ENCODE results near the gene ZSWIM6. TPM values are rescaled to one million over a fixed set of nuclear protein-coding genes. Genes with fewer than 3 reads are reported as not detected.

ZSWIM6 gene
- total and polyA plus RNA-seq, 2 of the 4 experiments (the other 2 are of a cell fraction), result 10.8 to 14.1 TPM

- 100% methylated on average over 1 of the region's 5 CpGs; no CpG with 5 or more reads in 1 of the 2 experiments for WGBS, 2 experiments (ENCODE audit: extremely low coverage in 2 of 2, insufficient read length in 1 of 2)
- peaks cover 12 to 24% of the 10 kb centered on the region in 2 experiments for H3K79me1 ChIP-seq (ENCODE audit: low read depth in 1 of 2, low read length in 2 of 2)
- H3K4me1 ChIP-seq (ENCODE audit: control insufficient read depth, insufficient read depth, low read length), result no peaks in the 10 kb centered on the region
- H3K27me3 ChIP-seq (ENCODE audit: control insufficient read depth, insufficient read depth, low read length), result no peaks in the 10 kb centered on the region
- no peak overlapping the region for H4K8ac ChIP-seq (ENCODE audit: low read depth in 2 of 2, low read length in 2 of 2)
- no peak overlapping the region for H3K9ac ChIP-seq (ENCODE audit: low read depth, low read length)
- intact Hi-C loops (cut with micrococcal nuclease) (loop anchor here (2.0 kb wide), 1 partner anchor 204 kb away; no protein-coding TSS in a partner anchor), dilution Hi-C loops (cut with HindIII; ENCODE audit: low sequenced_read_pairs, unreplicated experiment) (no loop called here), in situ Hi-C loops (cut with MboI; ENCODE audit: low sequenced_read_pairs) (no loop called here)
- ChIA-PET CTCF (interaction anchor here (1.2 kb wide), 1 partner anchor 13 kb away, joined by 3 read pairs; no protein-coding TSS in a partner anchor), POLR2A (ENCODE audit: unreplicated experiment) (no interaction called here)
- H2AFZ ChIP-seq (replicated peaks; ENCODE audit: low read length, poor library complexity), result no peak overlapping the region
- H4K91ac ChIP-seq (ENCODE audit: insufficient read depth, low read depth, low read length), result no peak overlapping the region
- no peak overlapping the region for H2BK5ac ChIP-seq (ENCODE audit: low read depth, low read length, poor library complexity, severe bottlenecking)
- no peaks in the 10 kb centered on the region; the same call in 1 of the 2 replicates for H3K9me3 ChIP-seq (ENCODE audit: control insufficient read depth, insufficient read depth, low read length)
- no peak overlapping the region for H3K27ac ChIP-seq (ENCODE audit: insufficient read depth, low read length)
- H2AK9ac ChIP-seq (replicated peaks; ENCODE audit: low read depth, low read length, poor library complexity), result no peak overlapping the region
- H3K36me3 ChIP-seq (ENCODE audit: control insufficient read depth, insufficient read depth, low read length), result peaks cover 51% of the 10 kb centered on the region
- no peak overlapping the region for H3K4ac ChIP-seq (ENCODE audit: low read depth, low read length)
- no peak overlapping the region for H2BK15ac ChIP-seq (ENCODE audit: low read depth, low read length)
- H3K4me3 ChIP-seq (ENCODE audit: insufficient read depth, low read depth, low read length), result no peak overlapping the region
- H2BK120ac ChIP-seq (ENCODE audit: low read depth, low read length), result no peak overlapping the region
- H3K56ac ChIP-seq (ENCODE audit: extremely low read depth, insufficient read depth, low read length), result no peak overlapping the region
- DNase-seq, result no peak
- no TSS peak for BruUV-seq (replicated peaks)
- H4K5ac ChIP-seq (ENCODE audit: low read depth, low read length), result no peak overlapping the region
- no peak overlapping the region for H2BK20ac ChIP-seq (ENCODE audit: low read depth, low read length)
- no peaks in the 10 kb centered on the region for H4K20me1 ChIP-seq (ENCODE audit: insufficient read depth, low read length)
- no peak overlapping the region for H2AK5ac ChIP-seq (ENCODE audit: low read depth, low read length)
- H3K4me2 ChIP-seq (ENCODE audit: low read depth, low read length), result no peak overlapping the region
- TF ChIP-seq ELK1 (IDR thresholded peaks at IDR 0.05; ENCODE audit: borderline replicate concordance, low read depth, low read length), result no peak
- no peak for TF ChIP-seq RCOR1 (IDR thresholded peaks at IDR 0.05; ENCODE audit: insufficient replicate concordance, low read length)
- TF ChIP-seq POLR2A (IDR thresholded peaks at IDR 0.05; ENCODE audit: low read depth, low read length), result no peak
- no peak overlapping the region for H3K14ac ChIP-seq (replicated peaks; ENCODE audit: low read depth, low read length)
- H3K18ac ChIP-seq (ENCODE audit: low read depth, low read length), result no peak overlapping the region
- H3K9me1 ChIP-seq (ENCODE audit: insufficient read depth, low read length), result peaks cover 6% of the 10 kb centered on the region; the same call in 1 of the 2 replicates
- no peak overlapping the region for H3K23ac ChIP-seq (ENCODE audit: low read depth, low read length)
- ATAC-seq (ENCODE audit: low read depth), result no peak
Measured at GRCh38 chr5:61538722-61539501, 206.9 kb downstream of the ZSWIM6 start.
